ENCODE results near the gene ACAA2. TPM values are rescaled to one million over a fixed set of nuclear protein-coding genes. Genes with fewer than 3 reads are reported as not detected.

ACAA2 gene
- total RNA-seq, 4 donors from 2014 or later, result 47.9 to 63.4 (median 50.0) TPM

DNA sequence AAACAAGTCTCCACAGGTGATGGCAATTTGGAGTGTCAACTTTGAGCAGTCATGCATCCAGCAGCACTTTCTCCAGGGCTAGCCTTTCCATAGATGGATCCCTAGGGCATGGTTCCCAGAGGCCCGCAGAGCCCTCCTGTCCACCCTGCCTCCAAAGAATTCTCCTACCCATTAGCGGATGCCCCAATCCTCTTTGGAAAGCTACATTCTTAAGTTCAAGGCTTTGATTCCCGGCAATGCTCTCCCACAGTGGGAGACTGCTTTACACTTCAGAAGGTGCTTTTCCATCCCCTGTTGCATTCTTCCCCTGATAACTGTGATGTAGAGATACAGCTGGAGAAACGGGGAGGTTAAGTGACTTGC, 61.3 kb downstream of the ACAA2 start:
- WGBS, 2 donors, result 50 to 73% methylated on average over 4 of the region's 4 CpGs
- Histone ChIP-seq H3K4me3 (no peak overlapping the region), H3K36me3 (no peaks in the 10 kb centered on the region), H3K9me3 (no peaks in the 10 kb centered on the region), H3K4me1 (no peaks in the 10 kb centered on the region), H3K27ac (no peak overlapping the region), H3K27me3 (no peaks in the 10 kb centered on the region)
- TF ChIP-seq CTCF (IDR thresholded peaks at IDR 0.05) (no peak), POLR2A (IDR thresholded peaks at IDR 0.05) (no peak), EP300 (IDR thresholded peaks at IDR 0.05) (no peak)
- DNase-seq (ENCODE audit: low spot score in 2 of 2), result no peak

- TF ChIP-seq CTCF (IDR thresholded peaks at IDR 0.05), result no peak
- TF ChIP-seq EP300 (IDR thresholded peaks at IDR 0.05), result no peak
- no peak for TF ChIP-seq POLR2A (IDR thresholded peaks at IDR 0.05)
- Histone ChIP-seq H3K4me3 (no peak overlapping the region), H3K36me3 (no peaks in the 10 kb centered on the region), H3K4me1 (no peaks in the 10 kb centered on the region), H3K27me3 (no peaks in the 10 kb centered on the region), H3K27ac (no peak overlapping the region), H3K9me3 (no peaks in the 10 kb centered on the region)
- no peak for DNase-seq (ENCODE audit: low spot score in 2 of 2)
- 65 to 82% methylated on average over 8 of the region's 8 CpGs for WGBS, 2 donors
These were observed 61.8 kb downstream of the ACAA2 start for GRCh38 chr18:49751427-49752094.

DNA sequence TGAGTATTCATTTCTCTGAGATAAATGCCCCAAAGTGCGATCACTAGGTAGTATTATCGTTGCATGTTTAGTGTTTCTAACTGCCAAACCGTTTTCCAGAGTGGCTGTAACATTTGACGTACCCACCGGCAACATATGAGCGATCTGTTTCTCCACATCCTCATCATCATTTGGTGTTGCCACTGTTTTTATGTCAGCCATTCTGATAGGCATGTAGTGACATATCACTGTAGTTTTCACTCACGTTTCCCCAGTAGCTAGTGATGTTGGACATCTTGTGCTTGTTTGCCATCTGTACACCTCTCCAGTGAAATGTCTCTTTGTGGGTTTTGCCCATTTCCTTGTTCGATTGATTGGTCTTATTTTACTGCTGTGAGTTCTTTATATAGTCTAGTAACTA, 63.8 kb downstream of the ACAA2 start:
- Histone ChIP-seq H3K36me3 (no peaks in the 10 kb centered on the region), H3K4me3 (no peak overlapping the region), H3K27ac (no peak overlapping the region), H3K4me1 (no peaks in the 10 kb centered on the region), H3K9me3 (no peaks in the 10 kb centered on the region), H3K27me3 (no peaks in the 10 kb centered on the region)
- 74 to 80% methylated on average over 8 of the region's 8 CpGs for WGBS, 2 donors
- TF ChIP-seq POLR2A (IDR thresholded peaks at IDR 0.05), result no peak
- no peak for TF ChIP-seq EP300 (IDR thresholded peaks at IDR 0.05)
- TF ChIP-seq CTCF (IDR thresholded peaks at IDR 0.05), result no peak
- DNase-seq (ENCODE audit: low spot score in 2 of 2), result no peak

GRCh38 chr18:49747876-49748275, 65.5 kb downstream of the ACAA2 start:
- no peak for TF ChIP-seq CTCF (IDR thresholded peaks at IDR 0.05)
- TF ChIP-seq POLR2A (IDR thresholded peaks at IDR 0.05), result no peak
- no peak for TF ChIP-seq EP300 (IDR thresholded peaks at IDR 0.05)
- DNase-seq (ENCODE audit: low spot score in 2 of 2), result no peak
- Histone ChIP-seq H3K4me3 (no peak overlapping the region), H3K27me3 (no peaks in the 10 kb centered on the region), H3K9me3 (no peaks in the 10 kb centered on the region), H3K36me3 (no peaks in the 10 kb centered on the region), H3K4me1 (no peaks in the 10 kb centered on the region), H3K27ac (no peak overlapping the region)
- WGBS, 2 donors, result 55 to 56% methylated on average over 5 of the region's 5 CpGs

GRCh38 chr18:49745045-49746014, 68.0 kb downstream of the ACAA2 start:
- Histone ChIP-seq H3K27me3 (no peaks in the 10 kb centered on the region), H3K27ac (no peak overlapping the region), H3K4me3 (no peak overlapping the region), H3K36me3 (no peaks in the 10 kb centered on the region), H3K4me1 (no peaks in the 10 kb centered on the region), H3K9me3 (no peaks in the 10 kb centered on the region)
- TF ChIP-seq CTCF (IDR thresholded peaks at IDR 0.05) (no peak), POLR2A (IDR thresholded peaks at IDR 0.05) (no peak), EP300 (IDR thresholded peaks at IDR 0.05) (no peak)
- WGBS, 2 donors, result 87 to 92% methylated on average over 9 to 11 of the region's 11 CpGs
- DNase-seq (ENCODE audit: low spot score in 2 of 2), result no peak
